ENCODE results near the gene DUSP2.
"Not testable (repeated sequence)": the region's sequence is repeated elsewhere in the genome, so short reads cannot be mapped to it uniquely, and the experiment has no call there.

Gene DUSP2

GRCh38 chr2:96161898-96162297, 16.7 kb upstream of the DUSP2 start:
- DNase-seq (ENCODE audit: low read depth) = no peak

GRCh38 chr2:96160366-96160765, 15.1 kb upstream of the DUSP2 start:
- DNase-seq (ENCODE audit: low read depth) = not testable (repeated sequence)

DNA sequence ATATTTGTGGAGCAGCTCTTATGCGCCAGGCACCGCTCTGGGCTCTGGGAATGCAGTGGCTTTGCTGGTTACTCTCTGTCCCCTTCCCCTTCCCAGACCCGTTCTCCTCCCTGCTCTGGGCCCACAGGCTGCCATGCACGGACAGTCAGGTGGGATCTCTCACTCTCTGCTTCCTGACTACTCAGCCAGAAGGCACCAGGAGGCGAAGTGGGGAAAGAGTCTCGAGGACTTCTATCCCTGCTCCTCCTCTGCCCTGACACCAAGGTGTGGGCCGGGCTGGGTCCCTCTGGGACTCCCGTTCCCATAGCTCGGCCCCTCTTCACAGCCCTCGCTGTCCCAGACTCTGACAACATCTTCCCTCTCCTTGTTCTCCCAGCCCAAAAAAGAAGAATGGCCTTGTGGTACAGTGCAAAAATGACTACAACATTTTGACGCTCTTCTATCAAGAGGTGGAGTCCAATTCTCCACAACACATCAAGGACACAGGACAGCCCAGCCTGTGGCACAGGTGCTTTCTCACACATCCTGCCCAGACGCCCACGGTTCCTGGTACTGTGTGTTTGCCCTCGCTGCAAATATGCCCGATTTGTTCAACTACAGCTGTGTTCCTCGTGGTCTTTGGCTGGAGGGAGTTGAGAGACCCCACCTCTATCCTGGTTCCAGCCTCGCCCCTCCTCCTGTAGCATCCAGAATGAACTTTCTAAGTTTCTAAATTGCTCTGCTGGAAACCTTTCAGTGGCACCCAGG, 14.0 kb upstream of the DUSP2 start:
- DNase-seq (ENCODE audit: low read depth) = no peak

DNA sequence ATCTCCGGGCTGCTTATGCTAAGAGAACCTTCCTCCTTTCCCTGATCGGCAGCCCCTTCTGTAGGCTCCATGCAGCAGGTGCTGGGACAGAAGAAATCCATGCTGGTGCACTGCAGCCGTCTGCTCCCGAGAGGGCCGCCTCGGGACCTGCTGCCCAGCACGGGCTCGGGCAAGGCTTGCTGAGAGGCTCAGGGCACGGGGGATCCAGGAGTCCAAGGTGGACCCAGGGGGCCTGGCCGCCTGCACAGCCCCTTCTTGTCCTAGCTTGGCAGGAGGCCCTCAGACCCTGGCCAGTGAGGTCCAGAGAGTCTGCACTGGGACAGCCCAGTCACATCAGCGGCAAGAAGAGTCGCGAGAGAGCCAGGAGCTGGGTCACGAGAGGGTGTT, 13.3 kb upstream of the DUSP2 start:
- no peak for DNase-seq (ENCODE audit: low read depth)

DNA sequence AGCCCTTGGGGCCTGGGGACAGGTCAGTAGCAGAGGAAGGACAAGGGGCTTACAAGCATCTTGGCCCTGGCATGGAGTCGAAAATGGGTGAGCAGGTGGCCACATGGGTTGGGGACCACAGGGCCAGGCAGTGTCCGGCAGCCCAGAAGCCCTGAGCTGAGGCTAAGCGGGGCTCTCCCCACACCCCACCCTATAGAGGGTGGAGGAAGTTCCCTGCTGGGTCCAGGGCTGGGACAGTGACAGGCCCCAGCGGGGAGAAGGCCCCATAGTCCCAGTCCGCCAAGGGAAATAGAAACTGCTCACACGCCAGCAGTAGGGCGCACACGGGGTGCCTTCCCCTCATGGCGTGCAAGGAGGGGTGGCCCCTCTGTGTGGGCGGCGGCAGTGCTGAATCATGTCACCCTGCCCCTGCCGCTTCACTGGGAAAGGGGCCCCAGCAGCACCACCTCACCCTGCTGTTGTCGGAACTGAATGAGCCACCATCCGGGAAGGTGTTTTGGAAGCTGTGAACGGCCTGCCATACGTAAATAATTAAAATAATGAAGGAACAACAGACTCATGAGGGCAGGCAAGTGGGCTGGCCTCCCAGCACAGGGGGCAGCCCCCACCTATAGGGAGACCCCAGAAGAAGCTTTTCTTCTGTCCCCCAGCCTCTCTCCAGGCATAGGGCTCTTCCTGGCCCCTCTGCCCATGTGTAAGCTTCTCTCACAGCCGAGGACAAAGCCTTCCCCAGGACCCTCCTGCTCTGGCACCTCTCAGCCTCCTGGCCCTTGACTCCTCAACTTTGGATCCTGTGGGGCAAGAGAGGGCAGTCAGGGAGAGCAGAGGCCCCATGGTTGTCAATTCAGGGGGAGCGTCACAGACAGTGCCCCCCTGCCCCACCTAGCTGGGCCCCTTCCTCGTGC, 12.7 kb upstream of the DUSP2 start:
- DNase-seq (ENCODE audit: low read depth) = no peak

DNA sequence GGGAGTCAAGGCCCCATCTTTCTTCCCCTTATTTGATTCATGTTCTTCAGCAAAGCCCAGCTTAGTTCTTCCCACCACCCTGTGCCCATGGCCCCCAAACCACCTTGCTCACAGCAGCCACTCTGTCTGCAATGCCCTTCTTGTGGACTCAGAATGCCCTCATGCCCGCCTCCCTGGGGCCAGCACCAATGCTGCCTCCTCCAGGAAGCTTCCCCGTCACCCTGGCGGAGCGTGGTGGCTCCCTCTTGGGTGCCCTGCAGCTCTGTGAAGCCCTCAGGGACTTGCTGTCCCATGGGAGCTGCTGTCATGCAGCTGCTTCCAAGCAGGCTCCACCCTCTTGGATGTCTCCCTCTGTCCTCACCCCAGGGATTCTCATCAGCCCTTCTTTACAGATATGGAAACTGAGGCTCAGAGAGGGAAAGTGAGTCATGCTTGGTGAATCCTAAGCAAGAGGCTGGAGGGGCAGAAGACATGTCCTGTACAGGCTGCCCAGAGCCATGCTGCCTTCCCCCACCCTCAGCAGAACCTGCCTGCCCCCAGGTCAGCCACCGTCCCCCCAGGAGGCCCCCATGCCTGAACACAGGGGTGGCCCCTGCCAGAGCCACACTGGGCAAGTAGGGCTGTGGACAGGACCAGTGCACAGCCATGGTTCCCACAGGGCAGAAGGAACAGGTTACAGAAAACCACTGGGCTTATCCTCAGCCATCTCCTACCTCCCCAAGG, 11.8 kb upstream of the DUSP2 start:
- no peak for DNase-seq (ENCODE audit: low read depth)

GRCh38 chr2:96156011-96156820, 11.0 kb upstream of the DUSP2 start:
- DNase-seq (ENCODE audit: low read depth) = no peak

- no peak for DNase-seq (ENCODE audit: low read depth)
Observed at GRCh38 chr2:96154506-96155380, 9.5 kb upstream of the DUSP2 start.

- no peak for DNase-seq (ENCODE audit: low read depth)
Observed at GRCh38 chr2:96153991-96154431, 8.8 kb upstream of the DUSP2 start.

DNA sequence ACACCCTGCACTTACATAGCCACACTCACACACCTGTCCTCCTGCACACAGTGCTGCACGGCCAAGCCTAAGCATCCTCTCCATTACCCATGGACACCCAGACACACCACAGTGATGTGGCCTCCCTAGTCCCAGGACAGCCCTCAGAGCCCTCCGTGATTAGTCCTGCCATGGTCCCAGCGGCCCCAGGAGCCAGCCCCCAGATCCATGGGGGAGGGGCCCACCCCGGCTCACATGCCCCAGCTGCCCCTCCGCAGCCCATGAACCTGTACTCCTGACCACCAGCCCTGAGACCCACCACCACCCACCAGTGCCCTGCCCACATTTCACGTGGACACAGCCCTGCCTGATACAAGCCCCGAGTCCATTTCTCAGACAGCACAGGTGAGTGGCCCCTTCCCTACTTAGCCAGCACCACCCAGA, 8.1 kb upstream of the DUSP2 start:
- DNase-seq (ENCODE audit: low read depth) = no peak

GRCh38 chr2:96152304-96153161, 7.3 kb upstream of the DUSP2 start:
- no peak for DNase-seq (ENCODE audit: low read depth)

GRCh38 chr2:96151595-96152303, 6.5 kb upstream of the DUSP2 start:
- no peak for DNase-seq (ENCODE audit: low read depth)

DNA sequence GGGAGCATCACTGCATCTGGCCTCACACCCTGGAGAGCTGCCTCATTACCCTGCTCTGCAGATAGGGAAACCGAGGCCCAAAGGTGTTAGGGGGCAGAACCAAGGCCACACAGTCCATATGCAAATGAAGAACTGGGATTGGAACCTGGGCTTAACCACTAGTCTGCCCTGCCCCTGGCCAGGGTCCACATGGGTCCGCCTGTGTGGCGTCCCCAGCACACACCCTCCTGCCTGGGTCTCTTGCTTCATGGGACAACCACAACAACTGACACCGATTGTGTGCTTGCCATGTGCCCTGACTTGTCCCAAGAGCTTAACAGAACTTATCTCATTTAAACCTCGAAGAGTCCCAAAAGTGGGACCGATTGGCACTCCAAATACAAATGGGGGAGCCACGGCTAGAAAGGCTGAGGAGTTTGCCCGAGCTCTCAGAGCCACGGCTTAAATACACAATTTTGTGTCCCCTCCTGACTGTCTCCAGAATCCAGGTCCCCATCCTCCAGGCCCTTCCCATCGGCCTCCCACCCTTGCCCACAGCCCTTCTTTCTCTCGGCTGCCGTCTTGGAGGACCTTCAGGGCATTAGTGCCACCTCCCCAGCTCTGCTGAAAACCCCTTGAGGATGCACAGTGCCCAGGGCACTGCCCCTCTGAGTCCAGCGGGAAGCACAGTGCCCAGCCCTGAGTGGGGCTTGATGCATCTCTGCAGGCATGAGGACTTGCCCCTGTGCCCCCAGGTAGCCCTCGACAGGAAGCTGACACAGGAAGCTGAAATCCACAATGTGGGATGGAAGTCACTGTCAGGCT, 5.8 kb upstream of the DUSP2 start:
- DNase-seq (ENCODE audit: low read depth) = no peak

DNA sequence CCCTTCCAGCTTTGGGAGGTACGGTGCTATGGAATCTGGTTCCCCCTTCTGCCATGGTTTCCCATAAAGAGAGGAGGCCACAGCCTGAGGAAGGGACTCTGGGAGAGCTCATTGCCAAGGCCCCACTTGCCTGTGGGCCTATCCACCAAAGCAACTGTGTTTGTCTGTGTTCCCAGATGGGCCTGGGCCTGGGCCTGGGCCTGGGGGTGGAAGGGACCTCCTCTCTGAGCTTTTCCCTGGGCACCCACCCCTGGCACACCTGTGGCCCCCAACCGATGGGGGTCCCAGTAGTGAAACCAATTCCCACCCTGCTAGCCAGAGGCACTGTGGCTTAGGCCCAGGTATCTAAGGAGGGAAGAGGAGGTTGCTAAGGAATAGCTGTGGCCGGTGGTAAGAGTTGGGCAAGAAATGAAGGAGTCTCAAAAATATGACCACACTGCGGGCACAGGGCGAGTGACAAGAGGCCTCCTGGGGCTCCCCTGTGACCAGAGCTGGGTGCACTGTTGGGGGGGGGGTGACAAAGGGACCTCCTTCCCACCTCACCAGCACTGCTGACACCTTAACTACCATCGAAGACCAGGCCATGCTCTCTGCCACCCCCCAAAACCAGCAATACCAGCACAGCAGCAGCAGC, 4.9 kb upstream of the DUSP2 start:
- no peak for DNase-seq (ENCODE audit: low read depth)

DNA sequence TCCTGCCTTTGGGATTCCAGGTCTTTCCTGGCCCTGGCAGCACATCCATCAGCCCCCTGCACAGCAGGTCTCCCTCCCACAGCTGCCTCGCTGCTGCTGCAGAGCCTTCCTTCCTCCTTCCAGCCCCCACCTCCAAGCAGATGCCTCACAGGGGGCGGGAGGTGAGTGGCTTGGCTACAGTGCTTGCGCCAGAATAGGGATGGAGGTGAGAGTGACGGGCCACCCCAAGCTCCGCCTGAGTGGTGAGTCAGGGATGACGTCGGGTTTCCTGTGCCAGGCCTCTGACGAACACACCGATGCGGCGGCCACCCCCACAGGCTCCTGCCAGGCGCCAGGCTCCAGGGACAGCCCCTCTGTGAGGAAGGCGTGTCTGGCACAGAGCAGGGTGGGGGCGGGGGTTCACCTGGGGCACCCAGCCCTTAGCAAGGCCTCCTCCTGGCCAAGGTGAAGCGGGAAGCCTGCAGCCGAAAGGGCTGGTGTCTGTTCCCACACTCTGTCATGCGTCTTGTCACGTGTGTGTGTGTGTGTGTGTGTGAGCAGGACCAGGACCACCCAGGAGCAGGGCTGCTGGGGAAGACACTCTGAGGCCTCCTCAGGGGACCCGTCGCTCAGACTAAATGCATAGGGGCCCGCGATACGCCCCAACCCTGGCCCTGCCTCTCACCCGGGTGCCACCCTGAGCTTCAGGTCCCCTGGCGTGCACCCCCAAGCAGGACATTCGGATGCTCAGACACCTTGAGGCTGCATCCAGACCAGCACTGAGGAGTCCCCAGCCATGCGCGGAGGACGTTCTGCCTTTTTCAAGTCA, 3.4 kb upstream of the DUSP2 start:
- DNase-seq (ENCODE audit: low read depth) = peak; percentile 46

- no peak for DNase-seq (ENCODE audit: low read depth)
Observed at GRCh38 chr2:96147593-96148201, 2.5 kb upstream of the DUSP2 start.

All from non-pigmented ciliary epithelial cell (primary cell).